GM21717 (cell line): ENCODE measurements around the gene SEZ6L2.
"Not testable (repeated sequence)": the region's sequence is repeated elsewhere in the genome, so short reads cannot be mapped to it uniquely, and the experiment has no call there.

ENCODE experiments used
- ATAC-seq: cut with Tn5 transposase; IDR thresholded peaks from one replicate; pipeline ENCODE4 v1.9.1; 2021; ENCODE audit warnings: mild to moderate bottlenecking, moderate library complexity; ENCODE audit not compliant: unreplicated experiment

The SEZ6L2 gene

GRCh38 chr16:29910819-29911675 lies 11.7 kb upstream of the SEZ6L2 start:
- no peak for ATAC-seq

- not testable (repeated sequence) for ATAC-seq
Observed at GRCh38 chr16:29909851-29910250, 10.5 kb upstream of the SEZ6L2 start.

DNA sequence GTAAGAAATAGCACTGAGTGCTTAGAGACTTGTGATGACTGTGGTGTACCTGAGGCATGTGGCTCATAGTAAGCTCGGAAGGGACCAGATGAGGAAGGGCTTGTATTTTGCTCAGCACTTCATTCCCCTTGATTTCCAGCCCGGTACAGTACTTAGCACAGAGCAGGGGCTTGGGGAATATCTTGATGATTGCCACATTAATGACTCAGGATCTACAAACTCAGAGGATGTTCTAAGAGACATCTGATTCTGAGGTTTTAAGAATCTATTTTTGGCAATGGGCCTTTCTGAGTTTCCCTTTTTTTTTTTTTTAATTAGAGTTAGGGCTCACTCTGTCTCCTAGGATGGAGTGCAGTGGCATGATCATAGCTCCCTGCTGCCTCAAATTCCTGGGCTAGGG lies 10.0 kb upstream of the SEZ6L2 start:
- ATAC-seq, result no peak

- ATAC-seq, result no peak
Observed at GRCh38 chr16:29908719-29909220, 9.4 kb upstream of the SEZ6L2 start.

- no peak for ATAC-seq
Observed at GRCh38 chr16:29907973-29908372, 8.6 kb upstream of the SEZ6L2 start.

DNA sequence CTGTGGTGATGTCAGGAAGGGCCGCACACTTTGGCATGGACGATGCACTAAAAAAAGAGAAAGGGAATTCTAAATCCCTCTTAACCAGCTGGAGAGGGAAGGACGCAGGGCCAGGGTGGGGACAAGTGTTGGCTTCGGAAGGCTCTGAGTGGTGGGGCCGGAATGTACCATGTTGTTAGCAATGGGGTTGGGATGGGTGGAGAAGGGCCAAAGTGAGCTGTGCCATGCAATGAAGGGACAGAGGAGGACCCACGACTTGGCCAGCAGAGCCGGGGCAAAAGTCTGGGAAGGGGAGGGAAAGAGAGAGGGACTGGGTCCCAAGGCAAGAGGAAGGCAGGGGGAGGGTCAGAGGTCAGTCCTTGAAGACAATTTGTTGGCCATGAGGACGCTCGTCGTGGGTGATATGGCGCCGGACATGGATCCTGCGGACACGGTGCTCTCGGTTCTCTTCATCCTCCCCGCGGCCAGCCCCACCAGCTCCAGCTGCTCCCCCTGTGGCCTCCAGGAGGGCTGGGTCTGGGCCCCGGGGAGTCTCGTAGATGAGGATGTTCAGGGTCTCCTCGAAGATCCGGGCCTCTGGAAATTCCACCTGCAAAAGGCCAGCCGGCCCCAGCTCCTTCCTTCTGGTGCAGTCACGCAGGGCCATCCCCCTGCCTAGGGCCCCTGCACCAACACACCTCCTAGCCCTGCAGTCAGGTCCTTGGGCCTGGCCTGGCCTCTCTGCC lies 7.3 kb upstream of the SEZ6L2 start:
- no peak for ATAC-seq

DNA sequence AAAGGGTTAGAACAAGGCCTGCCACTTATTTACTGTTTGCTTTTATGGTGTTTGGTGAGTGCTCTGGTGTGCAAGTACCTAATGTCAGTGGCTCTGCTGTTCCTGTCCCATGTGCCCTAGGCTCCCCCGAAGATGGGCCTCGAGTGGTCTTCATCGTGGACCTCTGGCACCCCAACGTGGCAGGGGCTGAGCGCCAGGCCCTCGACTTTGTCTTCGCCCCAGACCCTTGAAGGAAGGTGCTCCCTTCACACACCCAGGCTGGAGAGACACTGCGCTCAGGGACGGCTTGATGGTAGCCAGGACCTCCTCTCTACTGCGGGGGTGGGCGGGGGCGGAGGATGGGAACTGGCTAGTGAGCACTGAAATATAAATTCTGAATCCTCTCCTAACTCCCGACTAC lies 6.3 kb upstream of the SEZ6L2 start:
- no peak for ATAC-seq

DNA sequence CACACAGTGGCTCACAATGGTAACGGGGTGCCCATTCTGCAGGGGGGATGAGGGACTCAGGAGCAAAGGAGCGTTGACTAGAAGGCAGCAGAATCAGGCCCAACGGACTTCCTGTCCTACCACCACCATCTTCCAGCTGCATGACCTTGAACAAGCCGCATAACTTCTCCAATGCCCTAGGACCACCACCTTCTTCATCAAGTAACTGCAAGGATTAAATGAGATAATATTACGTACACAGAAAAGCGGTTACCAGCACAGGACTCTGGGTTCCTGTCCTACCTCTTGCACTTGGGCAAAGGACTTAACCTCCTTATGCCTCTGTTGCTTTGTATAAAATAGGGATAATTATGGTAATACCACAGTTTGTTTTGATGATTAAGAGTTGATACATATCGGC lies 5.6 kb upstream of the SEZ6L2 start:
- no peak for ATAC-seq

- ATAC-seq, result no peak
Observed at GRCh38 chr16:29903590-29903989, 4.2 kb upstream of the SEZ6L2 start.

DNA sequence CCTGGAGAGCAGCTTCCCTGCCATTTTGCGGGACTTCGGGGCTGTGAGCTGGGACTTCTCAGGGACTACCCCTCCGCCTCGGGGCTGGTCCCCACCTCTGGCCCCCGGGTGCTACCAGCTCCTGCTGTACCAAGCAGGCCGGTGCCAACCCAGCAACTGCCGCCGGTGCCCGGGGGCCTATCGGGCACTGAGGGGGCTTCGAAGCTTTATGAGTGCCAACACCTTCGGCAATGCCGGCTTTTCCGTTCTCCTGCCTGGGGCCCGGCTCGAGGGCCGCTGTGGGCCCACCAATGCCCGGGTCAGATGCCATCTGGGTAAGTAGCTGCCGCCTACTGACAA lies 2.2 kb upstream of the SEZ6L2 start:
- ATAC-seq, result no peak

- ATAC-seq, result no peak
Observed at GRCh38 chr16:29900888-29901606, 1.7 kb upstream of the SEZ6L2 start.

DNA sequence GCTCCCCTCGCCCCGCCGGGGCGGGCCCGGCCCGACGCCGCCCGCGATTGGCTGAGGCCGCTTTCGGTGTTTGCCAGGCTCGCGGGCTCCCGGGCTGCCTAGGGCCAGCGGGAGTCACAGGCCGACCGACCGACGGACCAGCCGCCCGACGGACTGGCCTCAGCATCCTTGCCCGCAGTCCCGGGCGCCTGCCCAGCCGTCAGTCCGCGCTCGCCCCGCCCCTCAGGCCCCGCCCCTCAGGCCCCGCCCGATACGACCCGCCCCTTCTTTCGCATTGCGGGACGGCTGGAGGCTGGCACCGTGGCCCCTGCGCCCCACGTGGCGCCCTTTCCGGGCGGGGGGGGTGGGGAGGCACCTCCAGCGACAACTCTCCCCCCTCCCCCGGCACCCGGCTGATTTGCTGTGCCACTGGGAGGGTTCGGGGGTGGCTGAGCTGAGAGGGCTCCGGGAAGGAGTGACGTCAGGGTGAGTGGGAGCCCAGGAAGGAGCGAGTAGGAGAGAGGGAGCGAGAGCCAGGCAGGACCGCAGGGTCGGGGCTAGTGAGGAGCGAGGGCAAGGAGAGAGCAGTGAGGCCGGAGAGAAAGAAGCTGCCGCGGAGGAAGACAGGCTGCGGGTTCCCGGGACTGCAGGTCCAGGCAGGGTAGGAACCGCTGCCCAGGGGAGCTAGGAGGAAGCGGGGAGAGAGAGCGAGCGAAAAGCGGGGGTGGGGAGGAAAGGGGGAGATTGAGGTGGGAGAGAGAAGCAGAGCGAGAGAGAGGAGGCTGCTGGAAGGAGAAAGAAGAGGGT lies 945 bp upstream of the SEZ6L2 start, which contains the start of gene ASPHD1:
Gene ASPHD1 (plus strand): TSS at position 387 of the 786 bp plus-strand sequence. CDS start 484 bp downstream, outside the sequence.
- ATAC-seq, result no peak

DNA sequence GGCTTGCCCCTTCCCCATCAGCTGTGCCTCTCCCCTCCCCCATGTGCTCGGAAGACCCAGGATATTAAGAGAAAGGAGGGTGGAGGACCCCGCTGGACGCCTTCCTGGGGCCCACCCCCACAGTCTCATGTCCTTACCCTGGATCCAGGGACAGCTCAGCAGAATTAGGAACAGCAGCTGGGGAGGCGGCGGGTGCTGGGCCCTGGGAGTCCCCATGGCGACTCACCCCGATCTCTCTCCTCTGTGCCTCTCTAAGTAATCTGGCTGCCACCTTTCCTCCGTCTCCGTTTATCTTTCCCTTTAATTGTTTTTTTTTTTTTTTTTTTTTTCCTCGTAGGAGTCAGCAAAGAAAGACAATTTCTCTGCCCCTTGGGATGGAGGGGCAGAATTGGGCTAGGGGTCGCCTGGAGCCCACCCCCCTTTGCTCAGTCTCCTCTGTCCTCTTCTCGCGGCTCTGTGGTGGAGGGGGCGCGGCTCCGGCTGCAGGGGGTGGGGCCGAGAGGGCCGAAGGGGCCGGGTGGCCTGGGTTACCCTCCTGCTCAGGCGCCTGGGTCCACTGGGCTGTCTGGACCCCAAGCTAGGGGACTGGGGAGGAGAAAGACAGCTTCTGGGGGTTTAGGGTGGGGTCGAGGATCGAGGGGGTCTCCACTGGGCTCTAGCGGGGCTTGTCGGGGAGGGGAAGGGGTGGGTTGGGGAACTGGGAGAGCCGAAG lies 390 bp downstream of the SEZ6L2 start:
- no peak for ATAC-seq

GRCh38 chr16:29898135-29898803 lies 1.1 kb downstream of the SEZ6L2 start:
- no peak for ATAC-seq

- no peak for ATAC-seq
Observed at GRCh38 chr16:29897333-29897732, 2.0 kb downstream of the SEZ6L2 start.

DNA sequence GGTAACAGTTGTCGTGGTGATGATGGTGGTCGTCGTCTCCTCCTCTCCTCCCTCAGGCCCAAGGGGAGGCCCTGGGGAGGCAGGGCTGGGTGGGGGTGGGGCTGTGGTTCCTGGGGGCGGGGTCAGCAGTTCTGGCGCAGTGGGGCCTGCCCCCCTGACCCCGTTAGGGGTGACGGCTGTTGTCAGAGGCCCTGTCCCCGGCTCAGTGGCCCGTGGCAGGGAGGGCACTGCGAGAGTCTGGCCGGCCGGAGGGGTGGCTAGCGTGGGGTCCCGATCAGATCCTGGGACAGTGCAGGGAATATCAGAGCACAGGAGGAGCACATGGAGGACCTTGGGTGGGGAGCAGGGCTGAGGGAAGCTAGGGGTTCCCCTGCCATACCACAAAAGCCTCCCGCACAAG lies 2.5 kb downstream of the SEZ6L2 start:
- no peak for ATAC-seq

- ATAC-seq, result no peak
Observed at GRCh38 chr16:29894352-29894751, 5.0 kb downstream of the SEZ6L2 start.

GRCh38 chr16:29893553-29893952 lies 5.8 kb downstream of the SEZ6L2 start:
- no peak for ATAC-seq

- ATAC-seq, result no peak
Observed at GRCh38 chr16:29892458-29892813, 6.9 kb downstream of the SEZ6L2 start.
